GM12892 (cell line): ENCODE data around the gene PNLIPRP3.

Source experiments
- DNase-seq: peaks from one replicate; pipeline ENCODE4 v3.0.0; 2011; ENCODE audit not compliant: insufficient read length
- FAIRE-seq: peaks from 2 replicates; lab custom pipeline; 2011; peaks lifted over from hg19 to GRCh38; lab: Jason Lieb, UNC
- POLR2A ChIP-seq: IDR thresholded peaks from 2 replicates; pipeline ENCODE4 v1.6.1; 2011; ENCODE audit warnings: low read depth, low read length, control low read depth
- POLR2AphosphoS5 ChIP-seq: IDR thresholded peaks from 2 replicates; pipeline ENCODE4 v1.6.1; 2011; ENCODE audit warnings: low read depth, low read length, control low read depth
- TAF1 ChIP-seq: IDR thresholded peaks from 2 replicates; pipeline ENCODE4 v1.6.1; 2011; ENCODE audit warnings: low read depth, mild to moderate bottlenecking, control low read depth, low read length, borderline replicate concordance

The PNLIPRP3 gene

DNA sequence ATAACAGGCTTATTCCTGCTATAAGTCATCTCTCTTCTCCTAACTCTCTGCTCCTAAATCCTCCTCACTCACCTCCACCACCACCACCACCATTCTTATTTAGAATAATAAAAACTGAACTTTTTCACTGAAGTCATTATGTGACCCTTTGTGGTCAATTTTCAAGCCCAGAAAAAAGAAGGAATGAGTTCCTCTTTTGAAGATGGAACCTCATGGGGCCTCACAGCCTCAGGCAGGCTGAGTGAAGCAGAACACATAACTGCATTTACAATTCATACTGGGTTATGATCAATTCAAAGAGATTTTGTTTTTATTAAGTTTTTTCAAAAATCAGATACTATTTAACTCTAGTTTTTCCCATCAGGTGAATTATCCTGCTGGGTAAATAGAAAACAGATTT lies 29.8 kb downstream of the PNLIPRP3 start:
- no peak for TF ChIP-seq POLR2A
- no peak for TF ChIP-seq TAF1
- TF ChIP-seq POLR2AphosphoS5: no peak
- DNase-seq (no peak), FAIRE-seq (no peak)

GRCh38 chr10:116460219-116460618 lies 32.6 kb downstream of the PNLIPRP3 start:
- DNase-seq: no peak
- TF ChIP-seq POLR2AphosphoS5 (no peak), POLR2A (no peak), TAF1 (no peak)
- no peak for FAIRE-seq

- DNase-seq (no peak), FAIRE-seq (no peak)
- no peak for TF ChIP-seq POLR2AphosphoS5
- TF ChIP-seq POLR2A: no peak
- TF ChIP-seq TAF1: no peak
These were observed 34.0 kb downstream of the PNLIPRP3 start for GRCh38 chr10:116461680-116462079.

DNA sequence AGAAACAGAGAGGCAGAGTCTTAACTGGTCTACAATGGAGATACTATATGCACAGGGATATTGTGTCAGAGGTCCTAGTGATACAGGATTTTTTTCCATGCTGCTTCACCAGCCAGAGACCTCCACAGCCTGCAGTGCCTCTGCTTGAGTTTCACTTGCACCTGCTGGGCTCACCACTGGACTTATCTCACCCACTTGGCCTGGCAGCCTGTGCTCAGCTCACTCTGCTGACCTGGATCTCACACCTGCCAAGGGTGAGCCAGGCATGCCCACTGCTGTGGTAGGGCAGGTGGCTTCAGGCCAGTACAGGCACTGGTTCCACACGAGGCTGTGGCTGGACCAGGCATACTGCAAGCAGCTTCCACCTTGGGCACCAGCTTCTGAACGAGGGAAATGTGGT lies 36.6 kb downstream of the PNLIPRP3 start:
- no peak for DNase-seq
- no peak for TF ChIP-seq TAF1
- no peak for TF ChIP-seq POLR2A
- TF ChIP-seq POLR2AphosphoS5: no peak
- no peak for FAIRE-seq

GRCh38 chr10:116465546-116465945 lies 37.9 kb downstream of the PNLIPRP3 start:
- FAIRE-seq (no peak), DNase-seq (no peak)

GRCh38 chr10:116466715-116467422 lies 39.2 kb downstream of the PNLIPRP3 start:
- TF ChIP-seq POLR2AphosphoS5 (no peak), POLR2A (no peak), TAF1 (no peak)

More at GRCh38 chr10:116465546-116465945, 37.9 kb downstream of the PNLIPRP3 start:
- TF ChIP-seq POLR2A: no peak

DNA sequence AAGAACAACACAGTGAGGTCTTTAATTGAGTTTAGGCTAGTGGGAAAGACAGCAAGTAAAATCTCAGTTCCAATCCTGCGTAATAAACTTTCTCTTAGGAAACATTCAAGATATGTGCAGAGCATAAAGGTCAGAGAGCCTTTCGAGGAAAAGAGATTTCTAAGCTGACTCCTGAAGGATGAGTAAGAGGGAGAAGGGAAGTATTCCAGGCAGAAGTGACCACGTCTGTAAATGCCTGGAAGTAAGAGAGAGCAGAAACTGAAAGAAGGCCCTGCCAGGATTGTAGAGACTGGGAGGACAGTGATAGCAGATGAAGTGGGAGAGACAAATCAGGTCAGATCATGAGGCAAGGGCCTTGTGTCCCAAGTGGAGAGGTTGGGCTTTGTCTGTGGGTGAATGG lies 41.8 kb downstream of the PNLIPRP3 start:
- FAIRE-seq (no peak), DNase-seq (no peak)
- TF ChIP-seq POLR2AphosphoS5 (no peak), POLR2A (no peak)

More at GRCh38 chr10:116466715-116467422, 39.2 kb downstream of the PNLIPRP3 start:
- no peak for FAIRE-seq
- no peak for DNase-seq

- TF ChIP-seq POLR2A (no peak), POLR2AphosphoS5 (no peak), TAF1 (no peak)
- FAIRE-seq (no peak), DNase-seq (no peak)
These were observed 42.4 kb downstream of the PNLIPRP3 start for GRCh38 chr10:116470071-116470470.

GRCh38 chr10:116470768-116471415 lies 43.2 kb downstream of the PNLIPRP3 start:
- FAIRE-seq (no peak), DNase-seq (no peak)
- no peak for TF ChIP-seq POLR2A
- TF ChIP-seq POLR2AphosphoS5: no peak

DNA sequence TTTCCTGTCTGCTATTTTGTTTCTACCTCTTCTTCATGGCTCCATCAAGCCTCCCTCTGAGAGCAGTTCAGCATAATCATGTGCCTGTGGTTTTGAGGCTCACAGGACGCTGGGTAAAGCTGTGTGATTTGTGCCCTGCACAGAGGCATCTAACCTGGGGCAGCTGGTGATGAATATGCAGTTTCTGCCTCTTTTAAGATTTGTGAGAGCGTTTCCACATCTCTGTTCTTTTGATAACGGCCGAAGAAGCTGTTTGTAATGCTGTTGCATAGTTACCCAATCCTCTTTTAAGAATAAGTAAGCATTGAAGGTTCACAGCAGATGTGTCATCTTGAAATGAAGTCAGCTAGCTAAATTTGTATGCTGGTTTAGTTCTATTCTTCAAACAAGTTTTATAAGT lies 45.2 kb downstream of the PNLIPRP3 start:
- no peak for DNase-seq
- no peak for FAIRE-seq
- TF ChIP-seq POLR2A: no peak
- no peak for TF ChIP-seq POLR2AphosphoS5
- TF ChIP-seq TAF1: no peak

GRCh38 chr10:116475866-116476265 lies 48.2 kb downstream of the PNLIPRP3 start:
- DNase-seq (no peak), FAIRE-seq (no peak)
- TF ChIP-seq TAF1 (no peak), POLR2A (no peak), POLR2AphosphoS5 (no peak)

- DNase-seq (no peak), FAIRE-seq (no peak)
- TF ChIP-seq POLR2A: no peak
- TF ChIP-seq POLR2AphosphoS5: no peak
- TF ChIP-seq TAF1: no peak
These were observed 48.8 kb downstream of the PNLIPRP3 start for GRCh38 chr10:116476461-116476860.

GRCh38 chr10:116477986-116478664 lies 50.5 kb downstream of the PNLIPRP3 start:
- DNase-seq: no peak
- TF ChIP-seq POLR2AphosphoS5 (no peak), TAF1 (no peak), POLR2A (no peak)
- FAIRE-seq: no peak
